Measurements from ENCODE around the gene LMBR1. TPM values are rescaled to one million over a fixed set of nuclear protein-coding genes. Genes with fewer than 3 reads are reported as not detected.

LMBR1 gene
- polyA plus RNA-seq, 2 donors = 4.4 to 7.0 TPM

GRCh38 chr7:156659961-156660360 lies 233.0 kb downstream of the LMBR1 start:
- 50 to 57% methylated on average over 11 of the region's 11 CpGs for WGBS, 2 donors

GRCh38 chr7:156659203-156659602 lies 233.8 kb downstream of the LMBR1 start:
- Histone ChIP-seq H3K4me3 (ENCODE audit: low read depth in 1 of 2, low read length in 2 of 2) (no peak overlapping the region), H3K36me3 (ENCODE audit: control insufficient read depth in 2 of 2, insufficient read depth in 2 of 2, low read length in 1 of 2) (no peaks in the 10 kb centered on the region), H3K4me1 (ENCODE audit: control insufficient read depth in 2 of 2, insufficient read depth in 2 of 2, low read length in 1 of 2) (no peaks in the 10 kb centered on the region), H3K27ac (ENCODE audit: low read depth in 2 of 2, low read length in 1 of 2) (no peak overlapping the region), H3K27me3 (ENCODE audit: control insufficient read depth in 1 of 2, insufficient read depth in 2 of 2, low read length in 2 of 2) (no peaks in the 10 kb centered on the region), H3K9me3 (ENCODE audit: control insufficient read depth in 2 of 2, insufficient read depth in 1 of 2, low read depth in 1 of 2, low read length in 1 of 2) (no peaks in the 10 kb centered on the region)
- WGBS, 2 donors = 81 to 88% methylated on average over 6 of the region's 6 CpGs

More at GRCh38 chr7:156659961-156660360, 233.0 kb downstream of the LMBR1 start:
- no peak overlapping the region for H3K27ac ChIP-seq (ENCODE audit: low read depth in 2 of 2, low read length in 1 of 2)
- no peaks in the 10 kb centered on the region for H3K4me1 ChIP-seq (ENCODE audit: control insufficient read depth in 2 of 2, insufficient read depth in 2 of 2, low read length in 1 of 2)
- no peaks in the 10 kb centered on the region for H3K9me3 ChIP-seq (ENCODE audit: control insufficient read depth in 2 of 2, insufficient read depth in 1 of 2, low read depth in 1 of 2, low read length in 1 of 2)
- no peaks in the 10 kb centered on the region for H3K36me3 ChIP-seq (ENCODE audit: control insufficient read depth in 2 of 2, insufficient read depth in 2 of 2, low read length in 1 of 2)
- no peak overlapping the region for H3K4me3 ChIP-seq (ENCODE audit: low read depth in 1 of 2, low read length in 2 of 2)
- H3K27me3 ChIP-seq (ENCODE audit: control insufficient read depth in 1 of 2, insufficient read depth in 2 of 2, low read length in 2 of 2) = no peaks in the 10 kb centered on the region

- Histone ChIP-seq H3K4me3 (ENCODE audit: low read depth in 1 of 2, low read length in 2 of 2) (no peak overlapping the region), H3K4me1 (ENCODE audit: control insufficient read depth in 2 of 2, insufficient read depth in 2 of 2, low read length in 1 of 2) (no peaks in the 10 kb centered on the region), H3K36me3 (ENCODE audit: control insufficient read depth in 2 of 2, insufficient read depth in 2 of 2, low read length in 1 of 2) (no peaks in the 10 kb centered on the region), H3K27ac (ENCODE audit: low read depth in 2 of 2, low read length in 1 of 2) (no peak overlapping the region), H3K9me3 (ENCODE audit: control insufficient read depth in 2 of 2, insufficient read depth in 1 of 2, low read depth in 1 of 2, low read length in 1 of 2) (no peaks in the 10 kb centered on the region), H3K27me3 (ENCODE audit: control insufficient read depth in 1 of 2, insufficient read depth in 2 of 2, low read length in 2 of 2) (no peaks in the 10 kb centered on the region)
- WGBS, 2 donors = 53 to 71% methylated on average over 4 of the region's 4 CpGs
These were observed 235.3 kb downstream of the LMBR1 start for GRCh38 chr7:156657681-156658080.

GRCh38 chr7:156656598-156656997 lies 236.4 kb downstream of the LMBR1 start:
- Histone ChIP-seq H3K4me1 (ENCODE audit: control insufficient read depth in 2 of 2, insufficient read depth in 2 of 2, low read length in 1 of 2) (no peaks in the 10 kb centered on the region), H3K9me3 (ENCODE audit: control insufficient read depth in 2 of 2, insufficient read depth in 1 of 2, low read depth in 1 of 2, low read length in 1 of 2) (no peaks in the 10 kb centered on the region), H3K27me3 (ENCODE audit: control insufficient read depth in 1 of 2, insufficient read depth in 2 of 2, low read length in 2 of 2) (no peaks in the 10 kb centered on the region), H3K36me3 (ENCODE audit: control insufficient read depth in 2 of 2, insufficient read depth in 2 of 2, low read length in 1 of 2) (no peaks in the 10 kb centered on the region), H3K27ac (ENCODE audit: low read depth in 2 of 2, low read length in 1 of 2) (no peak overlapping the region), H3K4me3 (ENCODE audit: low read depth in 1 of 2, low read length in 2 of 2) (no peak overlapping the region)
- 66 to 71% methylated on average over 7 of the region's 7 CpGs for WGBS, 2 donors

GRCh38 chr7:156655983-156656382 lies 237.0 kb downstream of the LMBR1 start:
- WGBS, 2 donors = 64 to 74% methylated on average over 4 of the region's 4 CpGs
- H3K4me1 ChIP-seq (ENCODE audit: control insufficient read depth in 2 of 2, insufficient read depth in 2 of 2, low read length in 1 of 2) = no peaks in the 10 kb centered on the region
- no peaks in the 10 kb centered on the region for H3K36me3 ChIP-seq (ENCODE audit: control insufficient read depth in 2 of 2, insufficient read depth in 2 of 2, low read length in 1 of 2)
- H3K27ac ChIP-seq (ENCODE audit: low read depth in 2 of 2, low read length in 1 of 2) = no peak overlapping the region
- no peaks in the 10 kb centered on the region for H3K9me3 ChIP-seq (ENCODE audit: control insufficient read depth in 2 of 2, insufficient read depth in 1 of 2, low read depth in 1 of 2, low read length in 1 of 2)
- no peaks in the 10 kb centered on the region for H3K27me3 ChIP-seq (ENCODE audit: control insufficient read depth in 1 of 2, insufficient read depth in 2 of 2, low read length in 2 of 2)
- H3K4me3 ChIP-seq (ENCODE audit: low read depth in 1 of 2, low read length in 2 of 2) = no peak overlapping the region

GRCh38 chr7:156655251-156655650 lies 237.7 kb downstream of the LMBR1 start:
- no peaks in the 10 kb centered on the region for H3K9me3 ChIP-seq (ENCODE audit: control insufficient read depth in 2 of 2, insufficient read depth in 1 of 2, low read depth in 1 of 2, low read length in 1 of 2)
- H3K27me3 ChIP-seq (ENCODE audit: control insufficient read depth in 1 of 2, insufficient read depth in 2 of 2, low read length in 2 of 2) = peaks cover 0 to 2% of the 10 kb centered on the region in 2 donors
- 84 to 86% methylated on average over 6 of the region's 6 CpGs for WGBS, 2 donors

GRCh38 chr7:156654511-156655234 lies 238.3 kb downstream of the LMBR1 start:
- no peak overlapping the region for H3K27ac ChIP-seq (ENCODE audit: low read depth in 2 of 2, low read length in 1 of 2)
- H3K4me3 ChIP-seq (ENCODE audit: low read depth in 1 of 2, low read length in 2 of 2) = no peak overlapping the region
- H3K36me3 ChIP-seq (ENCODE audit: control insufficient read depth in 2 of 2, insufficient read depth in 2 of 2, low read length in 1 of 2) = no peaks in the 10 kb centered on the region
- H3K9me3 ChIP-seq (ENCODE audit: control insufficient read depth in 2 of 2, insufficient read depth in 1 of 2, low read depth in 1 of 2, low read length in 1 of 2) = no peaks in the 10 kb centered on the region
- peaks cover 0 to 2% of the 10 kb centered on the region in 2 donors for H3K27me3 ChIP-seq (ENCODE audit: control insufficient read depth in 1 of 2, insufficient read depth in 2 of 2, low read length in 2 of 2)
- WGBS, 2 donors = 87 to 88% methylated on average over 10 of the region's 10 CpGs
- H3K4me1 ChIP-seq (ENCODE audit: control insufficient read depth in 2 of 2, insufficient read depth in 2 of 2, low read length in 1 of 2) = no peaks in the 10 kb centered on the region

More at GRCh38 chr7:156655251-156655650, 237.7 kb downstream of the LMBR1 start:
- H3K4me1 ChIP-seq (ENCODE audit: control insufficient read depth in 2 of 2, insufficient read depth in 2 of 2, low read length in 1 of 2) = no peaks in the 10 kb centered on the region
- no peak overlapping the region for H3K27ac ChIP-seq (ENCODE audit: low read depth in 2 of 2, low read length in 1 of 2)
- no peaks in the 10 kb centered on the region for H3K36me3 ChIP-seq (ENCODE audit: control insufficient read depth in 2 of 2, insufficient read depth in 2 of 2, low read length in 1 of 2)
- no peak overlapping the region for H3K4me3 ChIP-seq (ENCODE audit: low read depth in 1 of 2, low read length in 2 of 2)

GRCh38 chr7:156652886-156653568 lies 240.0 kb downstream of the LMBR1 start:
- 95% methylated on average over 8 of the region's 8 CpGs for WGBS, 2 donors

GRCh38 chr7:156651474-156651873 lies 241.5 kb downstream of the LMBR1 start:
- Histone ChIP-seq H3K9me3 (ENCODE audit: control insufficient read depth in 2 of 2, insufficient read depth in 1 of 2, low read depth in 1 of 2, low read length in 1 of 2) (no peaks in the 10 kb centered on the region), H3K36me3 (ENCODE audit: control insufficient read depth in 2 of 2, insufficient read depth in 2 of 2, low read length in 1 of 2) (no peaks in the 10 kb centered on the region), H3K27ac (ENCODE audit: low read depth in 2 of 2, low read length in 1 of 2) (no peak overlapping the region), H3K4me3 (ENCODE audit: low read depth in 1 of 2, low read length in 2 of 2) (no peak overlapping the region), H3K27me3 (ENCODE audit: control insufficient read depth in 1 of 2, insufficient read depth in 2 of 2, low read length in 2 of 2) (peaks cover 2% of the 10 kb centered on the region in 2 donors), H3K4me1 (ENCODE audit: control insufficient read depth in 2 of 2, insufficient read depth in 2 of 2, low read length in 1 of 2) (no peaks in the 10 kb centered on the region)
- WGBS, 2 donors = 83 to 85% methylated on average over 4 of the region's 4 CpGs

More at GRCh38 chr7:156652886-156653568, 240.0 kb downstream of the LMBR1 start:
- H3K9me3 ChIP-seq (ENCODE audit: control insufficient read depth in 2 of 2, insufficient read depth in 1 of 2, low read depth in 1 of 2, low read length in 1 of 2) = no peaks in the 10 kb centered on the region
- no peaks in the 10 kb centered on the region for H3K4me1 ChIP-seq (ENCODE audit: control insufficient read depth in 2 of 2, insufficient read depth in 2 of 2, low read length in 1 of 2)
- H3K4me3 ChIP-seq (ENCODE audit: low read depth in 1 of 2, low read length in 2 of 2) = no peak overlapping the region
- H3K36me3 ChIP-seq (ENCODE audit: control insufficient read depth in 2 of 2, insufficient read depth in 2 of 2, low read length in 1 of 2) = no peaks in the 10 kb centered on the region
- peaks cover 2% of the 10 kb centered on the region in 2 donors for H3K27me3 ChIP-seq (ENCODE audit: control insufficient read depth in 1 of 2, insufficient read depth in 2 of 2, low read length in 2 of 2)
- H3K27ac ChIP-seq (ENCODE audit: low read depth in 2 of 2, low read length in 1 of 2) = no peak overlapping the region
